Measurements from ENCODE around the gene DHX34. TPM values are rescaled to one million over a fixed set of nuclear protein-coding genes. Genes with fewer than 3 reads are reported as not detected.
A peak's percentile ranks its signal among the peaks of the same experiment; 100 is the strongest.

Gene DHX34
- total RNA-seq, 1 donor: 12.7 TPM

DNA sequence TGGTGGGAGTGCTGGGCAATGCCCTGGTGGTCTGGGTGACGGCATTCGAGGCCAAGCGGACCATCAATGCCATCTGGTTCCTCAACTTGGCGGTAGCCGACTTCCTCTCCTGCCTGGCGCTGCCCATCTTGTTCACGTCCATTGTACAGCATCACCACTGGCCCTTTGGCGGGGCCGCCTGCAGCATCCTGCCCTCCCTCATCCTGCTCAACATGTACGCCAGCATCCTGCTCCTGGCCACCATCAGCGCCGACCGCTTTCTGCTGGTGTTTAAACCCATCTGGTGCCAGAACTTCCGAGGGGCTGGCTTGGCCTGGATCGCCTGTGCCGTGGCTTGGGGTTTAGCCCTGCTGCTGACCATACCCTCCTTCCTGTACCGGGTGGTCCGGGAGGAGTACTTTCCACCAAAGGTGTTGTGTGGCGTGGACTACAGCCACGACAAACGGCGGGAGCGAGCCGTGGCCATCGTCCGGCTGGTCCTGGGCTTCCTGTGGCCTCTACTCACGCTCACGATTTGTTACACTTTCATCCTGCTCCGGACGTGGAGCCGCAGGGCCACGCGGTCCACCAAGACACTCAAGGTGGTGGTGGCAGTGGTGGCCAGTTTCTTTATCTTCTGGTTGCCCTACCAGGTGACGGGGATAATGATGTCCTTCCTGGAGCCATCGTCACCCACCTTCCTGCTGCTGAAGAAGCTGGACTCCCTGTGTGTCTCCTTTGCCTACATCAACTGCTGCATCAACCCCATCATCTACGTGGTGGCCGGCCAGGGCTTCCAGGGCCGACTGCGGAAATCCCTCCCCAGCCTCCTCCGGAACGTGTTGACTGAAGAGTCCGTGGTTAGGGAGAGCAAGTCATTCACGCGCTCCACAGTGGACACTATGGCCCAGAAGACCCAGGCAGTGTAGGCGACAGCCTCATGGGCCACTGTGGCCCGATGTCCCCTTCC, 28.9 kb upstream of the DHX34 start:
- Histone ChIP-seq H3K27me3 (ENCODE audit: insufficient read depth, low read length) (no peaks in the 10 kb centered on the region), H4K20me1 (ENCODE audit: insufficient read depth, low read length) (no peaks in the 10 kb centered on the region), H3K36me3 (ENCODE audit: insufficient read depth, low read length) (no peaks in the 10 kb centered on the region), H3K4me2 (ENCODE audit: insufficient read depth, low read length) (no peak overlapping the region), H3K79me2 (ENCODE audit: insufficient read depth, low read length) (no peaks in the 10 kb centered on the region), H3K27ac (ENCODE audit: low read depth, low read length) (no peak overlapping the region), H3K4me1 (ENCODE audit: insufficient read depth, low read length) (peaks cover 4% of the 10 kb centered on the region), H3K4me3 (ENCODE audit: insufficient read depth, low read length) (no peak overlapping the region), H3K9me3 (ENCODE audit: low read depth, low read length) (no peaks in the 10 kb centered on the region), H2AFZ (ENCODE audit: low read length) (no peak overlapping the region)
- DNase-seq (ENCODE audit: insufficient read length, low spot score, missing footprints): no peak
- TF ChIP-seq, protein P1, sequence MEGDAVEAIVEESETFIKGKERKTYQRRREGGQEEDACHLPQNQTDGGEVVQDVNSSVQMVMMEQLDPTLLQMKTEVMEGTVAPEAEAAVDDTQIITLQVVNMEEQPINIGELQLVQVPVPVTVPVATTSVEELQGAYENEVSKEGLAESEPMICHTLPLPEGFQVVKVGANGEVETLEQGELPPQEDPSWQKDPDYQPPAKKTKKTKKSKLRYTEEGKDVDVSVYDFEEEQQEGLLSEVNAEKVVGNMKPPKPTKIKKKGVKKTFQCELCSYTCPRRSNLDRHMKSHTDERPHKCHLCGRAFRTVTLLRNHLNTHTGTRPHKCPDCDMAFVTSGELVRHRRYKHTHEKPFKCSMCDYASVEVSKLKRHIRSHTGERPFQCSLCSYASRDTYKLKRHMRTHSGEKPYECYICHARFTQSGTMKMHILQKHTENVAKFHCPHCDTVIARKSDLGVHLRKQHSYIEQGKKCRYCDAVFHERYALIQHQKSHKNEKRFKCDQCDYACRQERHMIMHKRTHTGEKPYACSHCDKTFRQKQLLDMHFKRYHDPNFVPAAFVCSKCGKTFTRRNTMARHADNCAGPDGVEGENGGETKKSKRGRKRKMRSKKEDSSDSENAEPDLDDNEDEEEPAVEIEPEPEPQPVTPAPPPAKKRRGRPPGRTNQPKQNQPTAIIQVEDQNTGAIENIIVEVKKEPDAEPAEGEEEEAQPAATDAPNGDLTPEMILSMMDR (IDR thresholded peaks at IDR 0.05; ENCODE audit: extremely low read depth, low read depth, low read length): no peak

DNA sequence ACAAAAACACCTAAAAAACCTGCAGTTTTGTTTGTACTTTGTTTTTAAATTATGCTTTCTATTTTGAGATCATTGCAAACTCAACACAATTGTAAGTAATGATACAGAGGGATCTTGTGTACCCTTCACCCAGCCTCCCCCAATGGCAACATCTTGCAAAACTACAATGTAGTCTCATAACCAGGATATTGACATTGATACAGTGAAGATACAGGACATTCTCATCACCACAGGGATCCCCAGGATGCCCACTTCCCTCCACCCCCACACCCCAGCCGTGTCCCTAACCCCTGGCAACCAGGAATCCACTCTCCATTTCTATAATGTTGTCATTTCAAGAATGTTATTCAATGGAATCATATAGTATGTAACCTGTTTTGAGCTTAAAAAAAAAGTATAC, 27.5 kb upstream of the DHX34 start:
- H3K79me2 ChIP-seq (ENCODE audit: insufficient read depth, low read length): no peaks in the 10 kb centered on the region
- no peak overlapping the region for H2AFZ ChIP-seq (ENCODE audit: low read length)
- H3K4me1 ChIP-seq (ENCODE audit: insufficient read depth, low read length): no peaks in the 10 kb centered on the region
- TF ChIP-seq, protein P1 (IDR thresholded peaks at IDR 0.05; ENCODE audit: extremely low read depth, low read depth, low read length): no peak
- H3K4me3 ChIP-seq (ENCODE audit: insufficient read depth, low read length): no peak overlapping the region
- no peaks in the 10 kb centered on the region for H3K27me3 ChIP-seq (ENCODE audit: insufficient read depth, low read length)
- H3K27ac ChIP-seq (ENCODE audit: low read depth, low read length): no peak overlapping the region
- H3K36me3 ChIP-seq (ENCODE audit: insufficient read depth, low read length): no peaks in the 10 kb centered on the region
- H4K20me1 ChIP-seq (ENCODE audit: insufficient read depth, low read length): no peaks in the 10 kb centered on the region
- peak; percentile 77 for DNase-seq (ENCODE audit: insufficient read length, low spot score, missing footprints)
- H3K4me2 ChIP-seq (ENCODE audit: insufficient read depth, low read length): no peak overlapping the region
- no peaks in the 10 kb centered on the region for H3K9me3 ChIP-seq (ENCODE audit: low read depth, low read length)

DNA sequence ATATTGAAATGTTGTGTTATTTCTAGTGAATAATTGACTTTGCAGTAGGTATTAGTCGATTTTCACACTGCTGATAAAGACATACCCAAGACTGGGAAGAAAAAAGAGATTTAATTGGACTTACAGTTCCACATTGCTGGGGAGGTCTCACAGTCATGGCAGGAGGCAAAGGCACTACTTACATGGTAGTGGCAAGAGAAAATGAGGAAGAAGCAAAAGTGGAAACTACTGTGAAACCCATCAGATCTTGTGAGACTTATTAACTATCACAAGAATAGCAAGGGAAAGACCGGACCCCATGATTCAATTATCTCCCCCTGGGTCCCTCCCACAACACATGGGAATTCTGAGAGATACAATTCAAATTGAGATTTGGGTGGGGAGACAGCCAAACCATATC, 27.1 kb upstream of the DHX34 start:
- no peak overlapping the region for H2AFZ ChIP-seq (ENCODE audit: low read length)
- no peaks in the 10 kb centered on the region for H4K20me1 ChIP-seq (ENCODE audit: insufficient read depth, low read length)
- TF ChIP-seq, protein P1 (IDR thresholded peaks at IDR 0.05; ENCODE audit: extremely low read depth, low read depth, low read length): no peak
- no peaks in the 10 kb centered on the region for H3K79me2 ChIP-seq (ENCODE audit: insufficient read depth, low read length)
- H3K27me3 ChIP-seq (ENCODE audit: insufficient read depth, low read length): no peaks in the 10 kb centered on the region
- no peak overlapping the region for H3K4me2 ChIP-seq (ENCODE audit: insufficient read depth, low read length)
- no peak overlapping the region for H3K27ac ChIP-seq (ENCODE audit: low read depth, low read length)
- H3K4me3 ChIP-seq (ENCODE audit: insufficient read depth, low read length): no peak overlapping the region
- no peaks in the 10 kb centered on the region for H3K4me1 ChIP-seq (ENCODE audit: insufficient read depth, low read length)
- no peaks in the 10 kb centered on the region for H3K9me3 ChIP-seq (ENCODE audit: low read depth, low read length)
- H3K36me3 ChIP-seq (ENCODE audit: insufficient read depth, low read length): no peaks in the 10 kb centered on the region
- no peak for DNase-seq (ENCODE audit: insufficient read length, low spot score, missing footprints)

DNA sequence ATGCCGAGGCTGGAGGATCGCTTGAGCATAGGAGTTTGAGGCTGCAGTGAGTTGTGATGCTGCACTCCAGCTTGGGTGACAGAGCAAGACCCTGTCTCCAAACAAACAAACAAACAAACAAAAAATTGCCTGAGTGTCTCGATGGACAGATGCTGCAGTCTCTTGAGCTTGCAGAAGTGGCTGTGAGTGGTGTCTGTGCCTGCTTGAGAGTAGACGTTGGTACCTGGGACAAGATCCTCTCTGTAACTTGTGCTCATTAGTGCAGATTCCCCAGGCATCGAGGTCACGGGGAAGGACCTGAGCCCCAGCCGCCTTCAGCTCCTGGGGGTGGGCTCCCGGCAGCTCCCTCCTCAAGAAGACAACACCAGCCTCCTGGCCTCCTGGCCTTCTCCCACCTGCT, 25.7 kb upstream of the DHX34 start:
- H2AFZ ChIP-seq (ENCODE audit: low read length): no peak overlapping the region
- H3K9me3 ChIP-seq (ENCODE audit: low read depth, low read length): no peaks in the 10 kb centered on the region
- H3K27me3 ChIP-seq (ENCODE audit: insufficient read depth, low read length): no peaks in the 10 kb centered on the region
- no peak overlapping the region for H3K4me3 ChIP-seq (ENCODE audit: insufficient read depth, low read length)
- no peak overlapping the region for H3K27ac ChIP-seq (ENCODE audit: low read depth, low read length)
- H3K4me2 ChIP-seq (ENCODE audit: insufficient read depth, low read length): no peak overlapping the region
- H3K36me3 ChIP-seq (ENCODE audit: insufficient read depth, low read length): no peaks in the 10 kb centered on the region
- no peaks in the 10 kb centered on the region for H3K4me1 ChIP-seq (ENCODE audit: insufficient read depth, low read length)
- no peaks in the 10 kb centered on the region for H4K20me1 ChIP-seq (ENCODE audit: insufficient read depth, low read length)
- TF ChIP-seq, protein P1 (IDR thresholded peaks at IDR 0.05; ENCODE audit: extremely low read depth, low read depth, low read length): no peak
- no peak for DNase-seq (ENCODE audit: insufficient read length, low spot score, missing footprints)
- H3K79me2 ChIP-seq (ENCODE audit: insufficient read depth, low read length): no peaks in the 10 kb centered on the region
